Activated CD8-positive, alpha-beta memory T cell treated with anti-CD3 and anti-CD28 coated beads, Interleukin-2, amount 50 U/mL, for 24 hours (primary cell): ENCODE measurements around the gene EXOC3L1.

Experiments used
- DNase-seq: peaks from one replicate; pipeline ENCODE4 v3.0.0-alpha.2; 2020; ENCODE audit errors: extremely low read depth

Gene EXOC3L1

GRCh38 chr16:67165121-67166078 lies 24.5 kb downstream of the EXOC3L1 start:
- no peak for DNase-seq

- no peak for DNase-seq
Observed at GRCh38 chr16:67164599-67165061, 25.3 kb downstream of the EXOC3L1 start, which contains the start of gene HSF4. HSF4 (plus strand) TSS chr16:67164745; CDS start chr16:67164812, 67 bp downstream.

- no peak for DNase-seq
Observed at GRCh38 chr16:67163999-67164558, 25.9 kb downstream of the EXOC3L1 start.

- no peak for DNase-seq
Observed at GRCh38 chr16:67163164-67163998, 26.6 kb downstream of the EXOC3L1 start.

GRCh38 chr16:67162506-67163163 lies 27.3 kb downstream of the EXOC3L1 start:
- no peak for DNase-seq

- no peak for DNase-seq
Observed at GRCh38 chr16:67161595-67162058, 28.3 kb downstream of the EXOC3L1 start.

- DNase-seq = no peak
Observed at GRCh38 chr16:67158637-67159600, 31.0 kb downstream of the EXOC3L1 start.

- no peak for DNase-seq
Observed at GRCh38 chr16:67157892-67158635, 31.9 kb downstream of the EXOC3L1 start.

GRCh38 chr16:67157106-67157748 lies 32.7 kb downstream of the EXOC3L1 start:
- DNase-seq = no peak

- DNase-seq = no peak
Observed at GRCh38 chr16:67156143-67156844, 33.6 kb downstream of the EXOC3L1 start.

GRCh38 chr16:67155295-67156142 lies 34.4 kb downstream of the EXOC3L1 start:
- DNase-seq = no peak

GRCh38 chr16:67154578-67155294 lies 35.2 kb downstream of the EXOC3L1 start:
- DNase-seq = no peak

GRCh38 chr16:67151431-67152097 lies 38.4 kb downstream of the EXOC3L1 start:
- DNase-seq = no peak

GRCh38 chr16:67150833-67151396 lies 39.0 kb downstream of the EXOC3L1 start, which contains the start of gene B3GNT9:
B3GNT9 (minus strand) TSS chr16:67150998; CDS start chr16:67150485, 513 bp downstream.
- DNase-seq = no peak

GRCh38 chr16:67150047-67150832 lies 39.7 kb downstream of the EXOC3L1 start:
- no peak for DNase-seq
